ENCODE measurements around the gene DNAJB11.

GRCh38 chr3:186605078-186605477 is 34.6 kb downstream of the DNAJB11 start:
- TF ChIP-seq CTCF (conservative IDR thresholded peaks at IDR 0.05) (no peak), EZH2 (IDR thresholded peaks at IDR 0.05; ENCODE audit: low read depth) (no peak)
